GM23338 (cell line): ENCODE data around the gene CD34.

Experiments
- CREB1 ChIP-seq: fragments of 250-450 bp; sonication (Bioruptor Pico); IDR thresholded peaks from 2 replicates; pipeline ENCODE4 v1.5.0; 2020; ENCODE audit warnings: low read depth, mild to moderate bottlenecking, moderate library complexity
- CTCF ChIP-seq, 2 experiments: fragments of 200-600 bp in 1 of 2; sonication (generic) in 1 of 2; conservative IDR thresholded peaks; 2 replicates each; pipeline versions ENCODE4 v1.5.1 to v1.6.1; 2016 to 2017; ENCODE audit warnings: antibody characterized with exemption in 2 of 2, low read depth in 2 of 2, mild to moderate bottlenecking in 2 of 2, moderate library complexity in 1 of 2
- ETS1 ChIP-seq: IDR thresholded peaks from 2 replicates; pipeline ENCODE4 v1.6.1; 2016; ENCODE audit warnings: antibody characterized with exemption
- EZH2 ChIP-seq: fragments of 200-600 bp; sonication (generic); IDR thresholded peaks from one replicate; pipeline ENCODE4 v1.8.0; 2017; ENCODE audit warnings: antibody characterized with exemption, mild to moderate bottlenecking, low read depth; ENCODE audit not compliant: unreplicated experiment
- EZH2phosphoT487 ChIP-seq: fragments of 200-600 bp; sonication (generic); IDR thresholded peaks from one replicate; pipeline ENCODE4 v1.8.1; 2018; ENCODE audit warnings: antibody characterized with exemption; ENCODE audit not compliant: unreplicated experiment
- JUNB ChIP-seq: IDR thresholded peaks from one replicate; pipeline ENCODE4 v1.6.1; 2016; ENCODE audit warnings: antibody characterized with exemption; ENCODE audit not compliant: unreplicated experiment
- POLR2AphosphoS5 ChIP-seq: IDR thresholded peaks from 2 replicates; pipeline ENCODE4 v1.6.1; 2016; ENCODE audit warnings: antibody characterized with exemption, low read depth
- REST ChIP-seq: IDR thresholded peaks from one replicate; pipeline ENCODE4 v1.6.1; 2018; ENCODE audit warnings: antibody characterized with exemption; ENCODE audit not compliant: unreplicated experiment
- STAT1 ChIP-seq: IDR thresholded peaks from one replicate; pipeline ENCODE4 v1.6.1; 2016; ENCODE audit warnings: antibody characterized with exemption; ENCODE audit not compliant: unreplicated experiment
- ZNF331 ChIP-seq: fragments of 250-450 bp; sonication (Bioruptor Pico); IDR thresholded peaks from 2 replicates; pipeline ENCODE4 v1.5.0; 2020; ENCODE audit warnings: low read depth, mild to moderate bottlenecking, moderate library complexity
- TF ChIP-seq, protein P1 (sequence below): fragments of 250-450 bp; sonication (Bioruptor Pico); IDR thresholded peaks from 2 replicates; pipeline ENCODE4 v1.5.0; 2020; ENCODE audit warnings: mild to moderate bottlenecking, moderate library complexity

GRCh38 chr1:207908107-207908734, 2.7 kb downstream of the CD34 start:
- TF ChIP-seq CTCF (conservative IDR thresholded peaks at IDR 0.05; ENCODE audit: low read depth in 2 of 2) = peak in 1 of 2 experiments; percentile 24; a peak in 2 of 4 replicates
- no peak for TF ChIP-seq REST
- no peak for TF ChIP-seq JUNB
- no peak for TF ChIP-seq EZH2phosphoT487
- no peak for TF ChIP-seq POLR2AphosphoS5
- no peak for TF ChIP-seq EZH2
- TF ChIP-seq ZNF331 (CRISPR knock-in tag) = no peak
- no peak for TF ChIP-seq STAT1
- no peak for TF ChIP-seq CREB1 (CRISPR knock-in tag)
- no peak for TF ChIP-seq ETS1
- TF ChIP-seq, protein P1, sequence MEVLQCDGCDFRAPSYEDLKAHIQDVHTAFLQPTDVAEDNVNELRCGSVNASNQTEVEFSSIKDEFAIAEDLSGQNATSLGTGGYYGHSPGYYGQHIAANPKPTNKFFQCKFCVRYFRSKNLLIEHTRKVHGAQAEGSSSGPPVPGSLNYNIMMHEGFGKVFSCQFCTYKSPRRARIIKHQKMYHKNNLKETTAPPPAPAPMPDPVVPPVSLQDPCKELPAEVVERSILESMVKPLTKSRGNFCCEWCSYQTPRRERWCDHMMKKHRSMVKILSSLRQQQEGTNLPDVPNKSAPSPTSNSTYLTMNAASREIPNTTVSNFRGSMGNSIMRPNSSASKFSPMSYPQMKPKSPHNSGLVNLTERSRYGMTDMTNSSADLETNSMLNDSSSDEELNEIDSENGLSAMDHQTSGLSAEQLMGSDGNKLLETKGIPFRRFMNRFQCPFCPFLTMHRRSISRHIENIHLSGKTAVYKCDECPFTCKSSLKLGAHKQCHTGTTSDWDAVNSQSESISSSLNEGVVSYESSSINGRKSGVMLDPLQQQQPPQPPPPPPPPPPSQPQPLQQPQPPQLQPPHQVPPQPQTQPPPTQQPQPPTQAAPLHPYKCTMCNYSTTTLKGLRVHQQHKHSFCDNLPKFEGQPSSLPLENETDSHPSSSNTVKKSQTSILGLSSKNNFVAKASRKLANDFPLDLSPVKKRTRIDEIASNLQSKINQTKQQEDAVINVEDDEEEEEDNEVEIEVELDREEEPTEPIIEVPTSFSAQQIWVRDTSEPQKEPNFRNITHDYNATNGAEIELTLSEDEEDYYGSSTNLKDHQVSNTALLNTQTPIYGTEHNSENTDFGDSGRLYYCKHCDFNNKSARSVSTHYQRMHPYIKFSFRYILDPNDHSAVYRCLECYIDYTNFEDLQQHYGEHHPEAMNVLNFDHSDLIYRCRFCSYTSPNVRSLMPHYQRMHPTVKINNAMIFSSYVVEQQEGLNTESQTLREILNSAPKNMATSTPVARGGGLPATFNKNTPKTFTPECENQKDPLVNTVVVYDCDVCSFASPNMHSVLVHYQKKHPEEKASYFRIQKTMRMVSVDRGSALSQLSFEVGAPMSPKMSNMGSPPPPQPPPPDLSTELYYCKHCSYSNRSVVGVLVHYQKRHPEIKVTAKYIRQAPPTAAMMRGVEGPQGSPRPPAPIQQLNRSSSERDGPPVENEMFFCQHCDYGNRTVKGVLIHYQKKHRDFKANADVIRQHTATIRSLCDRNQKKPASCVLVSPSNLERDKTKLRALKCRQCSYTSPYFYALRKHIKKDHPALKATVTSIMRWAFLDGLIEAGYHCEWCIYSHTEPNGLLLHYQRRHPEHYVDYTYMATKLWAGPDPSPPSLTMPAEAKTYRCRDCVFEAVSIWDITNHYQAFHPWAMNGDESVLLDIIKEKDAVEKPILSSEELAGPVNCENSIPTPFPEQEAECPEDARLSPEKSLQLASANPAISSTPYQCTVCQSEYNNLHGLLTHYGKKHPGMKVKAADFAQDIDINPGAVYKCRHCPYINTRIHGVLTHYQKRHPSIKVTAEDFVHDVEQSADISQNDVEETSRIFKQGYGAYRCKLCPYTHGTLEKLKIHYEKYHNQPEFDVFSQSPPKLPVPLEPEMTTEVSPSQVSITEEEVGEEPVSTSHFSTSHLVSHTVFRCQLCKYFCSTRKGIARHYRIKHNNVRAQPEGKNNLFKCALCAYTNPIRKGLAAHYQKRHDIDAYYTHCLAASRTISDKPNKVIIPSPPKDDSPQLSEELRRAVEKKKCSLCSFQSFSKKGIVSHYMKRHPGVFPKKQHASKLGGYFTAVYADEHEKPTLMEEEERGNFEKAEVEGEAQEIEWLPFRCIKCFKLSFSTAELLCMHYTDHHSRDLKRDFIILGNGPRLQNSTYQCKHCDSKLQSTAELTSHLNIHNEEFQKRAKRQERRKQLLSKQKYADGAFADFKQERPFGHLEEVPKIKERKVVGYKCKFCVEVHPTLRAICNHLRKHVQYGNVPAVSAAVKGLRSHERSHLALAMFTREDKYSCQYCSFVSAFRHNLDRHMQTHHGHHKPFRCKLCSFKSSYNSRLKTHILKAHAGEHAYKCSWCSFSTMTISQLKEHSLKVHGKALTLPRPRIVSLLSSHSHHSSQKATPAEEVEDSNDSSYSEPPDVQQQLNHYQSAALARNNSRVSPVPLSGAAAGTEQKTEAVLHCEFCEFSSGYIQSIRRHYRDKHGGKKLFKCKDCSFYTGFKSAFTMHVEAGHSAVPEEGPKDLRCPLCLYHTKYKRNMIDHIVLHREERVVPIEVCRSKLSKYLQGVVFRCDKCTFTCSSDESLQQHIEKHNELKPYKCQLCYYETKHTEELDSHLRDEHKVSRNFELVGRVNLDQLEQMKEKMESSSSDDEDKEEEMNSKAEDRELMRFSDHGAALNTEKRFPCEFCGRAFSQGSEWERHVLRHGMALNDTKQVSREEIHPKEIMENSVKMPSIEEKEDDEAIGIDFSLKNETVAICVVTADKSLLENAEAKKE (CRISPR knock-in tag) = no peak
